Ascending aorta (tissue), 2 donors: Measurements from ENCODE around the gene MORC2. TPM values are rescaled to one million over a fixed set of nuclear protein-coding genes. Genes with fewer than 3 reads are reported as not detected.

ENCODE experiments used
- DNase-seq, 2 donors: peaks; one replicate each; pipeline ENCODE4 v3.0.0-alpha.2; 2019; ENCODE audit warnings: low spot score in 2 of 2
- H3K27ac ChIP-seq, 2 donors: fragments of 200-600 bp; sonication (generic); one replicate each; pipeline ENCODE4 v1.5.1; 2016 to 2017; ENCODE audit warnings: mild to moderate bottlenecking in 1 of 2
- H3K27me3 ChIP-seq: fragments of 200-600 bp; sonication (generic); one replicate; pipeline ENCODE4 v1.5.1; 2017
- H3K36me3 ChIP-seq, 2 donors: fragments of 200-600 bp; sonication (generic); one replicate each; pipeline ENCODE4 v1.5.1; 2016
- H3K4me1 ChIP-seq, 2 donors: fragments of 200-600 bp; sonication (generic); one replicate each; pipeline ENCODE4 v1.5.1; 2016 to 2017; ENCODE audit warnings: mild to moderate bottlenecking in 1 of 2
- H3K4me3 ChIP-seq, 2 donors: fragments of 200-600 bp; sonication (generic); one replicate each; pipeline ENCODE4 v1.5.1; 2016 to 2017; ENCODE audit warnings: mild to moderate bottlenecking in 1 of 2
- H3K9me3 ChIP-seq, 2 donors: fragments of 200-600 bp; sonication (generic); one replicate each; pipeline ENCODE4 v1.5.1; 2016
- intact Hi-C: fragments of 100-400 bp; cut with DNase I; formaldehyde crosslinking; loops from one replicate; pipeline ENCODE4 v1.15.1; 2023
- total RNA-seq: library from RNA; depleted of rRNA; stranded (reverse); fragments of >200 nt; gene quantifications from one replicate; pipeline ENCODE4 v1.1.0, GENCODE V29; 2016
- TF ChIP-seq, protein P1 (sequence below), 3 experiments: fragments of 200-600 bp in 2 of 3; fragments of 450-650 bp in 1 of 3; sonication (generic) in 2 of 3; IDR thresholded peaks; one replicate each; pipeline ENCODE4 v1.5.1; 2016 to 2019; ENCODE audit warnings: antibody characterized with exemption in 3 of 3, mild to moderate bottlenecking in 1 of 3, moderate library complexity in 1 of 3

Gene MORC2
- total RNA-seq, 1 donor from 2014 or later = 38.6 TPM

DNA sequence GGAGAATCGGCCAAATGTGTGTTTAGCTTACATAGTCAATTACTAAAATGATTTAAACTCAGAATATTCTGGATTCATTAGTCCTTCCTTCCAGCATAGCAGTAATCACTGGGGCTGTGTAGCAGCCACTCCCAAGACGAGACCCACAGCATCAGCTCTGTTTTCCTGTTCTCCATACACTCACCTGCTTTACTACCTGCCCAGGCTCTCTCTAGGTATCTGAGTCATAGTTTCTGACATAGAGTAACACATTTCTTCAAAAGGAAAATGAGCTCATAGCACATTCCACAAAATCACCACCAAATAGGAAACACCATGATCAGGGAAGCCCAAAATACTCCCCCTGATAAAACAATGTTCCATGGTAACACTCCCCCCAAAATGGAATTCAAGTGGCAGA is 22.9 kb downstream of the MORC2 start:
- Histone ChIP-seq H3K4me3 (no peak overlapping the region), H3K36me3 (peaks cover 44 to 58% of the 10 kb centered on the region in 2 donors), H3K4me1 (peaks cover 21 to 69% of the 10 kb centered on the region in 2 donors), H3K9me3 (no peaks in the 10 kb centered on the region), H3K27me3 (no peaks in the 10 kb centered on the region), H3K27ac (peak overlapping the region; percentile 88 to 96)
- DNase-seq = no peak
- TF ChIP-seq, protein P1, sequence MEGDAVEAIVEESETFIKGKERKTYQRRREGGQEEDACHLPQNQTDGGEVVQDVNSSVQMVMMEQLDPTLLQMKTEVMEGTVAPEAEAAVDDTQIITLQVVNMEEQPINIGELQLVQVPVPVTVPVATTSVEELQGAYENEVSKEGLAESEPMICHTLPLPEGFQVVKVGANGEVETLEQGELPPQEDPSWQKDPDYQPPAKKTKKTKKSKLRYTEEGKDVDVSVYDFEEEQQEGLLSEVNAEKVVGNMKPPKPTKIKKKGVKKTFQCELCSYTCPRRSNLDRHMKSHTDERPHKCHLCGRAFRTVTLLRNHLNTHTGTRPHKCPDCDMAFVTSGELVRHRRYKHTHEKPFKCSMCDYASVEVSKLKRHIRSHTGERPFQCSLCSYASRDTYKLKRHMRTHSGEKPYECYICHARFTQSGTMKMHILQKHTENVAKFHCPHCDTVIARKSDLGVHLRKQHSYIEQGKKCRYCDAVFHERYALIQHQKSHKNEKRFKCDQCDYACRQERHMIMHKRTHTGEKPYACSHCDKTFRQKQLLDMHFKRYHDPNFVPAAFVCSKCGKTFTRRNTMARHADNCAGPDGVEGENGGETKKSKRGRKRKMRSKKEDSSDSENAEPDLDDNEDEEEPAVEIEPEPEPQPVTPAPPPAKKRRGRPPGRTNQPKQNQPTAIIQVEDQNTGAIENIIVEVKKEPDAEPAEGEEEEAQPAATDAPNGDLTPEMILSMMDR (IDR thresholded peaks at IDR 0.05) = no peak
- intact Hi-C loops = loop anchor here (10.0 kb wide), 1 partner anchor 349 kb away; the partner anchor contains the start of gene PIK3IP1

DNA sequence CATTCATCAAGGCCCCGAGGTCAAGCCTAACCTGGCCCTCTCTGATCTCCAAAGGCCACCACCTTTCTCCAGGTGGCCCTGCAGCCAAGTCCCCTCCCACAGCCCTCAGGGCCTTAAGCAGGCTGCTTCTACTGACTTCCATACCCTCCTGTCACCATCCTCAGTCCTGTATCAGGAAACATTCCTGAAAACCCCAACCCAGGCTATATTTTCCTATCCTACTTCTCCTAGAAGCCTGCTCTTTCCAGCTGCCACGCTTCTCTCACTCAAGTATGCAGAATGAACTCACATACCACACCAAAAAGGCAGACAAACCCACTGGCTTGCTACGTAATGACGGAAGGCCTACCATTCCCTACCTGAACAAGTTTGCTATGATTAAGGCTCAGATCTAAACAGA is 23.6 kb downstream of the MORC2 start:
- TF ChIP-seq, protein P1 (IDR thresholded peaks at IDR 0.05) = no peak
- Histone ChIP-seq H3K4me1 (peaks cover 21 to 62% of the 10 kb centered on the region in 2 donors), H3K4me3 (no peak overlapping the region), H3K36me3 (peaks cover 49 to 65% of the 10 kb centered on the region in 2 donors), H3K9me3 (no peaks in the 10 kb centered on the region), H3K27me3 (no peaks in the 10 kb centered on the region), H3K27ac (peak overlapping the region; percentile 88 to 96)
- intact Hi-C loops = loop anchor here (10.0 kb wide), 1 partner anchor 350 kb away; the partner anchor contains the start of gene PIK3IP1
- no peak for DNase-seq

DNA sequence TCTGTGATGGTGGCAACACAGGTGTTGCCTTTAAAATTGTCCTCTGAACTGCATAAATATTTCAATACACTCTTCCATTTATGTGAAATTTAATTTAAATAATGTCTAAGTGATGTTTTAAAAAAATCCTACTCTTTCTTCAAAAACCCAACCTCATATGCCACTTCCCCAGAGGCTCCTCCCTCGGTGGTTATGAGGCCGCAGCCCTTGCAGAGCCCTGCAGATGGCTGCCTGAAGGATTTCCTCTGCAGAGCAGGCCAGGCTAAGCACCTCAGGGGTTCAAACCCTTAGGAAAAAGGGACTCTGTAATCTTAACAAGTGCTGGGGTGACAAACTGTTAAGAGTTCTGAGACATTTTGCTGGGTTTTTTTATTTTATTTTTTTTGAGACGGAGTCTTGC is 25.2 kb downstream of the MORC2 start:
- DNase-seq = no peak
- Histone ChIP-seq H3K9me3 (no peaks in the 10 kb centered on the region), H3K27me3 (no peaks in the 10 kb centered on the region), H3K27ac (peak overlapping the region; percentile 88 to 96), H3K4me1 (peaks cover 10 to 49% of the 10 kb centered on the region in 2 donors), H3K36me3 (peaks cover 65 to 74% of the 10 kb centered on the region in 2 donors), H3K4me3 (no peak overlapping the region)
- TF ChIP-seq, protein P1 (IDR thresholded peaks at IDR 0.05) = no peak
- intact Hi-C loops = loop anchor here (10.0 kb wide), 1 partner anchor 351 kb away; the partner anchor contains the start of gene PIK3IP1

DNA sequence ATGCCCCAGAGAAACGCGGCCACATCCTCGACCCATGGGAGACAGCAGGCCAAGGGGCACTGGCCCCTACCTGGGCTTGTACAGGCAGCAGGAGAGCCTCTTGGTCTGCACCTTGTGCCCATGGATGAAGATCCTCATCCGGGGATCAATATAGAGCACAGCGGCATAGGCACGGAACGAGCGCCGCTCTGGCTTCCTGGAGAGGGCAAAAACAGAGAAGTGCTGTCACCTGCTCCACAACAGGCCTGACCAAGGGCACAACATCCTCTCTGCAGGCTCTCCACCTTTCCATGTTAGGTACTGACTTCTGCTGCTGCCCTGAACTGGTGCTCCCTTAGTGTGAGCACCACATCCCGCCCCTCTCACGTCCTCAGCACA is 27.2 kb downstream of the MORC2 start:
- intact Hi-C loops = loop anchor here (10.0 kb wide), 1 partner anchor 353 kb away; the partner anchor contains the start of gene PIK3IP1
- H3K27me3 ChIP-seq = no peaks in the 10 kb centered on the region
- H3K9me3 ChIP-seq = no peaks in the 10 kb centered on the region
- TF ChIP-seq, protein P1 (IDR thresholded peaks at IDR 0.05) = no peak
- H3K27ac ChIP-seq = peak overlapping the region in 1 of 2 donors; percentile 22
- H3K4me1 ChIP-seq = peaks cover 5 to 31% of the 10 kb centered on the region in 2 donors
- H3K4me3 ChIP-seq = no peak overlapping the region
- peaks cover 84 to 91% of the 10 kb centered on the region in 2 donors for H3K36me3 ChIP-seq
- no peak for DNase-seq

DNA sequence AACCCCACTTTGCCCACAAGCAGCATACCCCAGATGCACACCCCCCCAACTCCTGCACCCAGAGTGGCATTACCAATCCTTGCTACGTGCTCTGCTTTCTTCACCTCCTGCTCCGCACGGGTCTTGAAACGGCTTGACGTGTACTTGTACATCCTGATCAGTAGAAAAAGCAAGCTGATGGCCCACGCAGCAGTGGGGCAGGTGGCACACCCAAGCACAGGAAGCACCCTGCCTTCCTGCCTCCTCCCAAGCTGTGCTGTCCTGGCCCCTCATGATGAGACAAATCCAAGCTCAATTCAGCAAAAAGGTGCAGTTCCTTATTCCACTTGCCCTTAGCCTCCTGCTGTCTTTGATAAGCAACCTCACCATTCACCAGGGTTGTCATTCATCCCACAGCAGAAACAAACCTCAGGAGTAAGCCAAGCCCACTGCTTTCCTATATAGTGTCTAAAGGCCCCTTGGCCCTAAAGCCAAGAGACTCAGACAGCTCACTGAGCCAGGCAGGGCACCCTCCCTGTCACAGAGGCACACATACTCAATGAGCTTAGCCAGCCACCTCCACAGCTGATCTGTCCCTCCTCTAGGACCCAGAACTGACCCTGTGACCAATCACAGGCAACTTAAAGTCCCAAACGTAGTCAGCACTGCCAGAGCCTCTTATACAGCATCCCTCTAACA is 27.8 kb downstream of the MORC2 start:
- Histone ChIP-seq H3K9me3 (no peaks in the 10 kb centered on the region), H3K4me1 (peaks cover 5 to 26% of the 10 kb centered on the region in 2 donors), H3K27ac (no peak overlapping the region), H3K4me3 (no peak overlapping the region), H3K27me3 (no peaks in the 10 kb centered on the region), H3K36me3 (peaks cover 82 to 91% of the 10 kb centered on the region in 2 donors)
- intact Hi-C loops = loop anchor here (10.0 kb wide), 1 partner anchor 354 kb away; the partner anchor contains the start of gene PIK3IP1
- TF ChIP-seq, protein P1 (IDR thresholded peaks at IDR 0.05) = no peak
- no peak for DNase-seq
